Measurements from ENCODE around the gene MYH10. TPM values are rescaled to one million over a fixed set of nuclear protein-coding genes. Genes with fewer than 3 reads are reported as not detected.

The MYH10 gene
- total RNA-seq, 2 donors from 2014 or later = 12.4 to 17.0 TPM

- no peak for DNase-seq
- Histone ChIP-seq H3K36me3 (no peaks in the 10 kb centered on the region), H3K9me3 (no peaks in the 10 kb centered on the region), H3K9ac (ENCODE audit: low read depth in 2 of 2, low read length in 2 of 2) (no peak overlapping the region), H3K4me3 (no peak overlapping the region), H3K4me1 (no peaks in the 10 kb centered on the region), H3K27ac (no peak overlapping the region), H3K27me3 (peaks cover 19% of the 10 kb centered on the region)
- TF ChIP-seq, protein P1, sequence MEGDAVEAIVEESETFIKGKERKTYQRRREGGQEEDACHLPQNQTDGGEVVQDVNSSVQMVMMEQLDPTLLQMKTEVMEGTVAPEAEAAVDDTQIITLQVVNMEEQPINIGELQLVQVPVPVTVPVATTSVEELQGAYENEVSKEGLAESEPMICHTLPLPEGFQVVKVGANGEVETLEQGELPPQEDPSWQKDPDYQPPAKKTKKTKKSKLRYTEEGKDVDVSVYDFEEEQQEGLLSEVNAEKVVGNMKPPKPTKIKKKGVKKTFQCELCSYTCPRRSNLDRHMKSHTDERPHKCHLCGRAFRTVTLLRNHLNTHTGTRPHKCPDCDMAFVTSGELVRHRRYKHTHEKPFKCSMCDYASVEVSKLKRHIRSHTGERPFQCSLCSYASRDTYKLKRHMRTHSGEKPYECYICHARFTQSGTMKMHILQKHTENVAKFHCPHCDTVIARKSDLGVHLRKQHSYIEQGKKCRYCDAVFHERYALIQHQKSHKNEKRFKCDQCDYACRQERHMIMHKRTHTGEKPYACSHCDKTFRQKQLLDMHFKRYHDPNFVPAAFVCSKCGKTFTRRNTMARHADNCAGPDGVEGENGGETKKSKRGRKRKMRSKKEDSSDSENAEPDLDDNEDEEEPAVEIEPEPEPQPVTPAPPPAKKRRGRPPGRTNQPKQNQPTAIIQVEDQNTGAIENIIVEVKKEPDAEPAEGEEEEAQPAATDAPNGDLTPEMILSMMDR (IDR thresholded peaks at IDR 0.05) = no peak
- intact Hi-C loops (cut with DNase I) = no loop called here
Measured at GRCh38 chr17:8628609-8629169, 1.8 kb downstream of the MYH10 start.

DNA sequence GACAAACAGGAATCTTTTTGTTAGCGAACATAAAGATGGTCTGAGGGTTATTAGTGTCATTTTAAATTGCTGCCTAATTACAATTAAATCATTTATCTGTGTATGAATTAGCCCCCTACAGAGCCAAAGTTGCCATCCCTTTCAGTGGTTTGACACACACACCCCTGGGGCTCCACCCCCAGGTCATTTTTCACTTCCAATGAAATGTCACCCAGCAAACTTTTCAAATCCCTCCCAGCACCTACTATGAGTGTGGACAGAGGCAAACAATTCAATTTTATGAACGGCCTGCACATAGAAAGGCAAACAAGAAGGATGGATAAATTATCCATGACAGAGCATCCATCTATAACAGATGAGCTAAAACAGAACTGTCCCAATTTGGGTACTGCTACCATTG, 2.4 kb downstream of the MYH10 start:
- no peak overlapping the region for H3K4me3 ChIP-seq
- H3K9ac ChIP-seq (ENCODE audit: low read depth in 2 of 2, low read length in 2 of 2) = no peak overlapping the region
- no peaks in the 10 kb centered on the region for H3K36me3 ChIP-seq
- H3K4me1 ChIP-seq = no peaks in the 10 kb centered on the region
- no peaks in the 10 kb centered on the region for H3K9me3 ChIP-seq
- DNase-seq = no peak
- H3K27me3 ChIP-seq = peaks cover 19% of the 10 kb centered on the region
- H3K27ac ChIP-seq = no peak overlapping the region
- intact Hi-C loops (cut with DNase I) = no loop called here
- TF ChIP-seq, protein P1 (IDR thresholded peaks at IDR 0.05) = no peak

- no peaks in the 10 kb centered on the region for H3K4me1 ChIP-seq
- H3K4me3 ChIP-seq = no peak overlapping the region
- no peak for DNase-seq
- no peaks in the 10 kb centered on the region for H3K9me3 ChIP-seq
- no peaks in the 10 kb centered on the region for H3K36me3 ChIP-seq
- intact Hi-C loops (cut with DNase I) = no loop called here
- H3K27me3 ChIP-seq = peaks cover 1% of the 10 kb centered on the region
- TF ChIP-seq, protein P1 (IDR thresholded peaks at IDR 0.05) = no peak
- H3K27ac ChIP-seq = no peak overlapping the region
- no peak overlapping the region for H3K9ac ChIP-seq (ENCODE audit: low read depth in 2 of 2, low read length in 2 of 2)
Measured at GRCh38 chr17:8623591-8623990, 6.9 kb downstream of the MYH10 start.

GRCh38 chr17:8622191-8622590, 8.3 kb downstream of the MYH10 start:
- no peak overlapping the region for H3K27ac ChIP-seq
- no peaks in the 10 kb centered on the region for H3K9me3 ChIP-seq
- H3K36me3 ChIP-seq = no peaks in the 10 kb centered on the region
- no peak overlapping the region for H3K4me3 ChIP-seq
- TF ChIP-seq, protein P1 (IDR thresholded peaks at IDR 0.05) = no peak
- no peak overlapping the region for H3K9ac ChIP-seq (ENCODE audit: low read depth in 2 of 2, low read length in 2 of 2)
- no peaks in the 10 kb centered on the region for H3K27me3 ChIP-seq
- intact Hi-C loops (cut with DNase I) = no loop called here
- no peaks in the 10 kb centered on the region for H3K4me1 ChIP-seq
- DNase-seq = no peak

DNA sequence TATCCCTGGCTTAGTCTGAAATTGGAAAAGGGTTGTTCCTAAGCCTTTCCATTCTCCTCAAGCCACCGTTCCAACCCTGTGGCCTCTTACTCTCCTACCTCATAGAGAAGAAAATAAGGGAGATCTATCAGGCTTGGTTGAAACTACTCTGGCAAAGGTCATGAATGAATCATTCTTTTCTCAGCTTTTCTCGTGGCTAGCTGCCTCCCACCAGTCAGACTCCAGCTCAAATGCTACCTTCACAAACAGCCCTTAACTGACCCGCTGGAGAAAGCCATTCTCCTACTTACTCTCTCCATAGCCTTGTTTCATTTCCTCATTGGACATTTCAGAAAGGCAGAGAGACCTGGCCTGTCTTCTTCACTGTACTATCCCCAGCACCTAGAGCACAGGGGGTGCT, 8.9 kb downstream of the MYH10 start:
- DNase-seq = no peak
- intact Hi-C loops (cut with DNase I) = no loop called here
- Histone ChIP-seq H3K36me3 (no peaks in the 10 kb centered on the region), H3K27me3 (no peaks in the 10 kb centered on the region), H3K4me3 (no peak overlapping the region), H3K4me1 (no peaks in the 10 kb centered on the region), H3K9me3 (no peaks in the 10 kb centered on the region), H3K9ac (ENCODE audit: low read depth in 2 of 2, low read length in 2 of 2) (no peak overlapping the region), H3K27ac (no peak overlapping the region)
- TF ChIP-seq, protein P1 (IDR thresholded peaks at IDR 0.05) = no peak

Measured in colonic mucosa (tissue), 4 donors.